ENCODE measurements around the gene CDRT4. TPM values are rescaled to one million over a fixed set of nuclear protein-coding genes. Genes with fewer than 3 reads are reported as not detected.

CDRT4 gene
- total RNA-seq, 1 experiment from 2014 or later, result 6.2 TPM

DNA sequence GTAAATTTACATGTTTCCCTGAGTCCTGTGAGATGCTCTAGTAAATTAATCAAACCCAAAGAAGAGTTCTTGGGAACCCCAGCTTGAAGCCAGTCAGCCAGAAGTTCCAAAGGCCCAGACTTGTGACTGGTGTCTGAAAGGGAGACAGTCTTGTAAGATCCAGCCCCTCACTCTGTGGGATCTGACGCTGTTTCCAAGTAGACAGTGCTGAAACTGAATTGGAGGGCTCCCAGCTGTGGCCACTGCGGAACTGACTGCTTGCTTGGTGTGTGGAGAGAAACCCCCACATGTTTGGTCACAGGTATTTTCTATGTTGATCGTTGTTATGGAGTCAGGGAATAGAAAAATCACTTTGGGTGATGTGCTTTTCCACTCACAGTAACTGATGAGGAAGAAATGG is 5.5 kb upstream of the CDRT4 start:
- intact Hi-C loops (cut with micrococcal nuclease), result no loop called here
- no peak for ATAC-seq
- ChIA-PET RAD21 (ENCODE audit: low non-redundant PET in 1 of 2, low total read pairs in 2 of 2, uncharacterized antibody in 2 of 2, unreplicated experiment in 2 of 2) (no interaction called here), CTCF (no interaction called here), POLR2A (no interaction called here)
- Histone ChIP-seq H3K79me2 (ENCODE audit: insufficient read depth, low read length) (no peaks in the 10 kb centered on the region), H3K36me3 (ENCODE audit: control insufficient read depth in 1 of 2, insufficient read depth in 2 of 2, low read length in 2 of 2) (no peaks in the 10 kb centered on the region), H3K9me2 (ENCODE audit: insufficient read depth) (no peaks in the 10 kb centered on the region), H3K4me2 (ENCODE audit: low read length) (no peak overlapping the region), H3K27ac (ENCODE audit: low read depth, low read length) (no peak overlapping the region), H2AFZ (ENCODE audit: low read depth, low read length, poor library complexity, severe bottlenecking) (no peak overlapping the region), H3K4me3 (replicated peaks in 1 of 2; ENCODE audit: low read depth in 1 of 2, low read length in 2 of 2) (no peak overlapping the region), H3K9ac (ENCODE audit: low read length) (no peak overlapping the region), H3K27me3 (ENCODE audit: insufficient read depth, low read length) (no peaks in the 10 kb centered on the region), H3K4me1 (ENCODE audit: control insufficient read depth in 1 of 2, insufficient read depth in 2 of 2, low read length in 2 of 2) (no peaks in the 10 kb centered on the region), H4K20me1 (ENCODE audit: insufficient read depth) (no peaks in the 10 kb centered on the region), H3K9me3 (ENCODE audit: control insufficient read depth in 1 of 2, insufficient read depth in 1 of 2, low read depth in 1 of 2, low read length in 2 of 2) (no peaks in the 10 kb centered on the region)
- no peak for DNase-seq (ENCODE audit: low read depth, low spot score)
- TF ChIP-seq, protein P1, sequence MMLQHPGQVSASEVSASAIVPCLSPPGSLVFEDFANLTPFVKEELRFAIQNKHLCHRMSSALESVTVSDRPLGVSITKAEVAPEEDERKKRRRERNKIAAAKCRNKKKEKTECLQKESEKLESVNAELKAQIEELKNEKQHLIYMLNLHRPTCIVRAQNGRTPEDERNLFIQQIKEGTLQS (IDR thresholded peaks at IDR 0.05), result no peak
- no peak for TF ChIP-seq POLR2A (IDR thresholded peaks at IDR 0.05; ENCODE audit: borderline replicate concordance, extremely low read depth, insufficient read depth, insufficient read length)
- no peak for TF ChIP-seq ZFX (IDR thresholded peaks at IDR 0.05)
- TF ChIP-seq YY1 (IDR thresholded peaks at IDR 0.05; ENCODE audit: extremely low read depth, insufficient replicate concordance, low read depth, low read length), result no peak
- no peak for TF ChIP-seq JUND (IDR thresholded peaks at IDR 0.05)
- BruUV-seq (replicated peaks), result no TSS peak

DNA sequence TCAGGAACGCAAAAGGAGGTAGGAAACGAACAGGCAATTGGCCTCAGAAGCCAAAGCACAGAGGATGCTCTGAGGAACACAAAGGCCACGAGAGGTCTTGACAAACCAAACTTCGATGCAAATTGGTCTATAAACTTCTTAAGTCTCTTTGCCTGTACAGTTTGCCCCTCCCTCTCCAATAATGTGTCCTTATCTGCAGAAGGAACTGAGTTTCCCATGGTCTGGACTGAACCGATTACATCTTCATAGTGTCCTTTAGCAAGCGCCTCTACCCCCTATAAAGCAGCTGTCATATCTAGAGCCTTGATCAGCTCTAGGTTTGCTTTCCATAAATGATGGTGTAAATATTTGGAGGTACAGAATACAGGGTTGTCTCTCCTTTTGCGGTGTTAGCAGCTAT is 3.1 kb upstream of the CDRT4 start:
- Histone ChIP-seq H3K9ac (ENCODE audit: low read length) (no peak overlapping the region), H3K9me3 (ENCODE audit: control insufficient read depth in 1 of 2, insufficient read depth in 1 of 2, low read depth in 1 of 2, low read length in 2 of 2) (no peaks in the 10 kb centered on the region), H3K27ac (ENCODE audit: low read depth, low read length) (no peak overlapping the region), H3K27me3 (ENCODE audit: insufficient read depth, low read length) (no peaks in the 10 kb centered on the region), H4K20me1 (ENCODE audit: insufficient read depth) (no peaks in the 10 kb centered on the region), H3K9me2 (ENCODE audit: insufficient read depth) (no peaks in the 10 kb centered on the region), H3K4me2 (ENCODE audit: low read length) (no peak overlapping the region), H2AFZ (ENCODE audit: low read depth, low read length, poor library complexity, severe bottlenecking) (no peak overlapping the region), H3K79me2 (ENCODE audit: insufficient read depth, low read length) (no peaks in the 10 kb centered on the region), H3K4me1 (ENCODE audit: control insufficient read depth in 1 of 2, insufficient read depth in 2 of 2, low read length in 2 of 2) (no peaks in the 10 kb centered on the region), H3K36me3 (ENCODE audit: control insufficient read depth in 1 of 2, insufficient read depth in 2 of 2, low read length in 2 of 2) (no peaks in the 10 kb centered on the region), H3K4me3 (replicated peaks in 1 of 2; ENCODE audit: low read depth in 1 of 2, low read length in 2 of 2) (no peak overlapping the region)
- DNase-seq (ENCODE audit: low read depth, low spot score) (no peak), ATAC-seq (no peak)
- CTCF ChIA-PET, result interaction anchor here (1.2 kb wide), 1 partner anchor 33 kb away, joined by 4 read pairs; no protein-coding TSS in a partner anchor
- RAD21 ChIA-PET (ENCODE audit: low non-redundant PET in 1 of 2, low total read pairs in 2 of 2, uncharacterized antibody in 2 of 2, unreplicated experiment in 2 of 2), result no interaction called here
- TF ChIP-seq ZNF274 (IDR thresholded peaks at IDR 0.05; ENCODE audit: low read depth, low read length) (no peak), JUND (IDR thresholded peaks at IDR 0.05) (no peak), EZH2 (IDR thresholded peaks at IDR 0.05) (no peak), SRF (IDR thresholded peaks at IDR 0.05; ENCODE audit: low read depth) (no peak), TCF7L2 (IDR thresholded peaks at IDR 0.05; ENCODE audit: borderline replicate concordance, extremely low read depth, insufficient read depth, insufficient read length) (no peak), POLR2AphosphoS5 (IDR thresholded peaks at IDR 0.05; ENCODE audit: low read depth, low read length) (no peak), ZFX (IDR thresholded peaks at IDR 0.05) (no peak), CEBPB (IDR thresholded peaks at IDR 0.05; ENCODE audit: low read depth) (no peak), EZH2phosphoT487 (IDR thresholded peaks at IDR 0.05; ENCODE audit: borderline replicate concordance) (no peak), FOSL1 (IDR thresholded peaks at IDR 0.05; ENCODE audit: low read depth) (no peak)
- TF ChIP-seq, protein P2, sequence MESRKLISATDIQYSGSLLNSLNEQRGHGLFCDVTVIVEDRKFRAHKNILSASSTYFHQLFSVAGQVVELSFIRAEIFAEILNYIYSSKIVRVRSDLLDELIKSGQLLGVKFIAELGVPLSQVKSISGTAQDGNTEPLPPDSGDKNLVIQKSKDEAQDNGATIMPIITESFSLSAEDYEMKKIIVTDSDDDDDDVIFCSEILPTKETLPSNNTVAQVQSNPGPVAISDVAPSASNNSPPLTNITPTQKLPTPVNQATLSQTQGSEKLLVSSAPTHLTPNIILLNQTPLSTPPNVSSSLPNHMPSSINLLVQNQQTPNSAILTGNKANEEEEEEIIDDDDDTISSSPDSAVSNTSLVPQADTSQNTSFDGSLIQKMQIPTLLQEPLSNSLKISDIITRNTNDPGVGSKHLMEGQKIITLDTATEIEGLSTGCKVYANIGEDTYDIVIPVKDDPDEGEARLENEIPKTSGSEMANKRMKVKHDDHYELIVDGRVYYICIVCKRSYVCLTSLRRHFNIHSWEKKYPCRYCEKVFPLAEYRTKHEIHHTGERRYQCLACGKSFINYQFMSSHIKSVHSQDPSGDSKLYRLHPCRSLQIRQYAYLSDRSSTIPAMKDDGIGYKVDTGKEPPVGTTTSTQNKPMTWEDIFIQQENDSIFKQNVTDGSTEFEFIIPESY (IDR thresholded peaks at IDR 0.05; ENCODE audit: extremely low read depth, insufficient replicate concordance, low read length), result no peak
- TF ChIP-seq, protein P3, sequence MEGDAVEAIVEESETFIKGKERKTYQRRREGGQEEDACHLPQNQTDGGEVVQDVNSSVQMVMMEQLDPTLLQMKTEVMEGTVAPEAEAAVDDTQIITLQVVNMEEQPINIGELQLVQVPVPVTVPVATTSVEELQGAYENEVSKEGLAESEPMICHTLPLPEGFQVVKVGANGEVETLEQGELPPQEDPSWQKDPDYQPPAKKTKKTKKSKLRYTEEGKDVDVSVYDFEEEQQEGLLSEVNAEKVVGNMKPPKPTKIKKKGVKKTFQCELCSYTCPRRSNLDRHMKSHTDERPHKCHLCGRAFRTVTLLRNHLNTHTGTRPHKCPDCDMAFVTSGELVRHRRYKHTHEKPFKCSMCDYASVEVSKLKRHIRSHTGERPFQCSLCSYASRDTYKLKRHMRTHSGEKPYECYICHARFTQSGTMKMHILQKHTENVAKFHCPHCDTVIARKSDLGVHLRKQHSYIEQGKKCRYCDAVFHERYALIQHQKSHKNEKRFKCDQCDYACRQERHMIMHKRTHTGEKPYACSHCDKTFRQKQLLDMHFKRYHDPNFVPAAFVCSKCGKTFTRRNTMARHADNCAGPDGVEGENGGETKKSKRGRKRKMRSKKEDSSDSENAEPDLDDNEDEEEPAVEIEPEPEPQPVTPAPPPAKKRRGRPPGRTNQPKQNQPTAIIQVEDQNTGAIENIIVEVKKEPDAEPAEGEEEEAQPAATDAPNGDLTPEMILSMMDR (IDR thresholded peaks at IDR 0.05 in 2 of 3, conservative IDR thresholded peaks at IDR 0.05 in 1 of 3; ENCODE audit: borderline replicate concordance in 1 of 3, insufficient read depth in 1 of 3, low read depth in 2 of 3, low read length in 2 of 3), result no peak
- TF ChIP-seq, protein P4, sequence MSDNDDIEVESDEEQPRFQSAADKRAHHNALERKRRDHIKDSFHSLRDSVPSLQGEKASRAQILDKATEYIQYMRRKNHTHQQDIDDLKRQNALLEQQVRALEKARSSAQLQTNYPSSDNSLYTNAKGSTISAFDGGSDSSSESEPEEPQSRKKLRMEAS (IDR thresholded peaks at IDR 0.05), result no peak
- POLR2A ChIA-PET, result no interaction called here
- no TSS peak for BruUV-seq (replicated peaks)
- intact Hi-C loops (cut with micrococcal nuclease), result no loop called here

Data from HCT116 (cell line).